Measurements from ENCODE around the gene RPS29. TPM values are rescaled to one million over a fixed set of nuclear protein-coding genes. Genes with fewer than 3 reads are reported as not detected.

The RPS29 gene
- total RNA-seq, 1 experiment from 2014 or later = 866 TPM

GRCh38 chr14:49578141-49578540 lies 8.0 kb downstream of the RPS29 start:
- no peak overlapping the region for H3K27ac ChIP-seq (ENCODE audit: low read length)
- TF ChIP-seq SIN3A (IDR thresholded peaks at IDR 0.05; ENCODE audit: borderline replicate concordance, insufficient read depth, low read depth, low read length) = no peak
- TF ChIP-seq CTCF (IDR thresholded peaks at IDR 0.05) = no peak
- TF ChIP-seq TCF7L2 (IDR thresholded peaks at IDR 0.05; ENCODE audit: low read depth, low read length) = no peak
- no peak for TF ChIP-seq POLR2AphosphoS5 (IDR thresholded peaks at IDR 0.05; ENCODE audit: low read depth, low read length)
- TF ChIP-seq REST (IDR thresholded peaks at IDR 0.05; ENCODE audit: insufficient read depth in 1 of 2, low read depth in 2 of 2, low read length in 1 of 2) = no peak
- intact Hi-C loops (cut with micrococcal nuclease; ENCODE audit: unreplicated experiment) = no loop called here
- no peaks in the 10 kb centered on the region for H3K9me3 ChIP-seq (ENCODE audit: control insufficient read depth, insufficient read depth, low read depth, low read length)
- H3K27me3 ChIP-seq (ENCODE audit: control insufficient read depth, insufficient read depth, low read length) = no peaks in the 10 kb centered on the region
- H3K4me3 ChIP-seq (ENCODE audit: low read depth in 2 of 2, low read length in 2 of 2) = no peak overlapping the region
- DNase-seq (ENCODE audit: low read depth, low spot score) = no peak
- H3K4me1 ChIP-seq (ENCODE audit: control insufficient read depth, insufficient read depth, low read length) = no peaks in the 10 kb centered on the region
- ChIA-PET CTCF (interaction anchor here (0.6 kb wide), 1 partner anchor 146 kb away, joined by 3 read pairs; no protein-coding TSS in a partner anchor), POLR2A (no interaction called here)
- in situ Hi-C loops (cut with HindIII; ENCODE audit: low pct_unique_long_range_greater_than_20kb, low sequenced_read_pairs) = no loop called here
- H3K36me3 ChIP-seq (ENCODE audit: control insufficient read depth, insufficient read depth, low read length) = peaks cover 2% of the 10 kb centered on the region; the same call in 1 of the 2 replicates
- ATAC-seq = no peak
- no TSS peak for BruUV-seq (replicated peaks)

- TF ChIP-seq POLR2AphosphoS5 (IDR thresholded peaks at IDR 0.05; ENCODE audit: low read depth, low read length) (no peak), CTCF (IDR thresholded peaks at IDR 0.05) (no peak), REST (IDR thresholded peaks at IDR 0.05; ENCODE audit: insufficient read depth in 1 of 2, low read depth in 2 of 2, low read length in 1 of 2) (no peak)
- ChIA-PET POLR2A (no interaction called here), CTCF (no interaction called here)
- BruUV-seq (replicated peaks) = no TSS peak
- H3K27ac ChIP-seq (ENCODE audit: low read length) = no peak overlapping the region
- no peak for DNase-seq (ENCODE audit: low read depth, low spot score)
- intact Hi-C loops (cut with micrococcal nuclease; ENCODE audit: unreplicated experiment) = no loop called here
- no peaks in the 10 kb centered on the region for H3K4me1 ChIP-seq (ENCODE audit: control insufficient read depth, insufficient read depth, low read length)
- in situ Hi-C loops (cut with HindIII; ENCODE audit: low pct_unique_long_range_greater_than_20kb, low sequenced_read_pairs) = no loop called here
- H3K4me3 ChIP-seq (ENCODE audit: low read depth in 2 of 2, low read length in 2 of 2) = no peak overlapping the region
- H3K9me3 ChIP-seq (ENCODE audit: control insufficient read depth, insufficient read depth, low read depth, low read length) = no peaks in the 10 kb centered on the region
- no peaks in the 10 kb centered on the region; the same call in 1 of the 2 replicates for H3K36me3 ChIP-seq (ENCODE audit: control insufficient read depth, insufficient read depth, low read length)
- no peak for ATAC-seq
- no peaks in the 10 kb centered on the region for H3K27me3 ChIP-seq (ENCODE audit: control insufficient read depth, insufficient read depth, low read length)
These were observed 12.1 kb downstream of the RPS29 start for GRCh38 chr14:49574038-49574437.

All from Panc1 (cell line).